Measurements from ENCODE around the gene ENTPD7. TPM values are rescaled to one million over a fixed set of nuclear protein-coding genes. Genes with fewer than 3 reads are reported as not detected.

Gene ENTPD7
- total and polyA plus RNA-seq, 2 donors (not counting 1 experiment from before 2014, with no cell fraction given), result 0.75 to 6.2 TPM

DNA sequence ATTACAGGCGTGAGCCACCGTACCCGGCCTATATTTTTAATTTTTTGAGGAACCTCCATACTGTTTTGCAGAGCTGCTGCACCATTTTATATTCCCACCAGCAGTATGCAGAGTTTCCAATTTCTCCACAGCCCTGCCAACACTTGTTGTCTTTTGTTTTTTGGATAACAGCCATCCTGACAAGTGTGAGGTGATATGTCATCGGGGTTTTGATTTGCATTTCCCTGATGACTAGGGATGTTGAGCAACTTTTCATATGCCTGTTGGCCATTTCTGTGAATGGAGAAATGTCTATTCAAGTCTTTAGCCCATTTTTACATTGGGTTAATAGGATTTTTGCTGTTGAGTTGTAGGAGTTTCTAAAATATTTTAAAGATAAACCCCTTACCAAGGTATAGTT, 22.2 kb downstream of the ENTPD7 start:
- ATAC-seq (ENCODE audit: low read depth) (no peak), DNase-seq (no peak)
- no peaks in the 10 kb centered on the region for H3K79me2 ChIP-seq (ENCODE audit: control insufficient read depth, insufficient read depth, low read length)
- H3K4me2 ChIP-seq (replicated peaks; ENCODE audit: low read depth, low read length, poor library complexity, severe bottlenecking), result no peak overlapping the region
- H3K36me3 ChIP-seq (replicated peaks in 1 of 2; ENCODE audit: control extremely low read depth in 1 of 2, control insufficient read depth in 1 of 2, extremely low read depth in 1 of 2, insufficient read depth in 2 of 2, low read length in 1 of 2), result no peaks in the 10 kb centered on the region
- H3K4me1 ChIP-seq (ENCODE audit: control insufficient read depth in 2 of 2, insufficient read depth in 2 of 2, low read length in 2 of 2), result peaks cover 4 to 9% of the 10 kb centered on the region in 2 donors
- 80% methylated on average over 4 of the region's 4 CpGs for WGBS (ENCODE audit: insufficient coverage)
- no peak overlapping the region for H3K4me3 Mint-ChIP-seq
- H3K9me3 Mint-ChIP-seq (ENCODE audit: insufficient read depth), result no peaks in the 10 kb centered on the region
- H3K27me3 Mint-ChIP-seq, result no peaks in the 10 kb centered on the region
- H4K20me1 ChIP-seq (ENCODE audit: control insufficient read depth, insufficient read depth, low read length, poor library complexity, severe bottlenecking), result no peaks in the 10 kb centered on the region
- H3K27me3 ChIP-seq (replicated peaks in 1 of 4; ENCODE audit: control extremely low read depth in 1 of 4, control insufficient read depth in 3 of 4, insufficient read depth in 4 of 4, low read length in 3 of 4), result no peaks in the 10 kb centered on the region
- ChIA-PET CTCF (interaction anchor here (1.0 kb wide), 1 partner anchor 9 kb away, joined by 5 read pairs; no protein-coding TSS in a partner anchor), POLR2A (no interaction called here)
- no peak overlapping the region for H3K27ac ChIP-seq (ENCODE audit: low read length in 2 of 2)
- H3K27ac Mint-ChIP-seq, result no peak overlapping the region
- no peak overlapping the region for H3K4me3 ChIP-seq (ENCODE audit: control extremely low read depth in 1 of 5, extremely low read depth in 1 of 5, insufficient read depth in 1 of 5, low read depth in 2 of 5, low read length in 4 of 5)
- H3K4me1 Mint-ChIP-seq, result peaks cover 8% of the 10 kb centered on the region
- no peak overlapping the region for H2AFZ ChIP-seq (ENCODE audit: insufficient read depth, low read depth, low read length, poor library complexity, severe bottlenecking)
- TF ChIP-seq EZH2 (IDR thresholded peaks at IDR 0.05; ENCODE audit: borderline replicate concordance, insufficient read depth, low read depth, low read length, poor library complexity, severe bottlenecking), result no peak
- TF ChIP-seq, protein P1, sequence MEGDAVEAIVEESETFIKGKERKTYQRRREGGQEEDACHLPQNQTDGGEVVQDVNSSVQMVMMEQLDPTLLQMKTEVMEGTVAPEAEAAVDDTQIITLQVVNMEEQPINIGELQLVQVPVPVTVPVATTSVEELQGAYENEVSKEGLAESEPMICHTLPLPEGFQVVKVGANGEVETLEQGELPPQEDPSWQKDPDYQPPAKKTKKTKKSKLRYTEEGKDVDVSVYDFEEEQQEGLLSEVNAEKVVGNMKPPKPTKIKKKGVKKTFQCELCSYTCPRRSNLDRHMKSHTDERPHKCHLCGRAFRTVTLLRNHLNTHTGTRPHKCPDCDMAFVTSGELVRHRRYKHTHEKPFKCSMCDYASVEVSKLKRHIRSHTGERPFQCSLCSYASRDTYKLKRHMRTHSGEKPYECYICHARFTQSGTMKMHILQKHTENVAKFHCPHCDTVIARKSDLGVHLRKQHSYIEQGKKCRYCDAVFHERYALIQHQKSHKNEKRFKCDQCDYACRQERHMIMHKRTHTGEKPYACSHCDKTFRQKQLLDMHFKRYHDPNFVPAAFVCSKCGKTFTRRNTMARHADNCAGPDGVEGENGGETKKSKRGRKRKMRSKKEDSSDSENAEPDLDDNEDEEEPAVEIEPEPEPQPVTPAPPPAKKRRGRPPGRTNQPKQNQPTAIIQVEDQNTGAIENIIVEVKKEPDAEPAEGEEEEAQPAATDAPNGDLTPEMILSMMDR (IDR thresholded peaks at IDR 0.05), result no peak
- intact Hi-C loops (cut with micrococcal nuclease), result no loop called here
- H3K9me3 ChIP-seq (ENCODE audit: control extremely low read depth in 1 of 3, control insufficient read depth in 2 of 3, insufficient read depth in 1 of 3, low read length in 2 of 3), result no peaks in the 10 kb centered on the region
- H3K9ac ChIP-seq (ENCODE audit: low read length), result no peak overlapping the region

DNA sequence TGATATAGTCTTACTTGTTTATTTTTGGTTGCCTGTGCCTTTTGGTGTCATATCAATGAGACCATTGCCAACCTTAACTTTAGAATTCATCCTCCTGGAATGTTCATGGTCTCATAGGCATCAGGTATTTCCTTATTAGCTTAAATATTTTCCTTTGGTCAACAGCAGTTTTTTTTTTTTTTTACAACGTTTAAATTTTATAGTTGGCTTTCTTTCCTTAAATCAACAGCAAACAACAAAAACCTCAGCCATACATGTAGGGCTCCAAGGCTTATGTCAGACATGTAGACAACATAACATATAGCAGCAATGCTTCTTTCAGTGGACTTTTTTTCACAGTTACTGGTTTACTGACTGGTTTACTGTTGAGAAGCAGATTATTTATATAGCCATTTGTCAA, 22.7 kb downstream of the ENTPD7 start:
- no CpG with 5 or more reads among the region's 1 CpG for WGBS (ENCODE audit: insufficient coverage)
- H3K36me3 ChIP-seq (replicated peaks in 1 of 2; ENCODE audit: control extremely low read depth in 1 of 2, control insufficient read depth in 1 of 2, extremely low read depth in 1 of 2, insufficient read depth in 2 of 2, low read length in 1 of 2), result no peaks in the 10 kb centered on the region
- no peaks in the 10 kb centered on the region for H4K20me1 ChIP-seq (ENCODE audit: control insufficient read depth, insufficient read depth, low read length, poor library complexity, severe bottlenecking)
- H3K4me1 ChIP-seq (ENCODE audit: control insufficient read depth in 2 of 2, insufficient read depth in 2 of 2, low read length in 2 of 2), result peaks cover 4 to 9% of the 10 kb centered on the region in 2 donors
- TF ChIP-seq EZH2 (IDR thresholded peaks at IDR 0.05; ENCODE audit: borderline replicate concordance, insufficient read depth, low read depth, low read length, poor library complexity, severe bottlenecking), result no peak
- TF ChIP-seq, protein P1 (IDR thresholded peaks at IDR 0.05), result no peak
- Mint-ChIP-seq H3K27ac (no peak overlapping the region), H3K4me1 (peaks cover 8% of the 10 kb centered on the region), H3K4me3 (no peak overlapping the region), H3K27me3 (no peaks in the 10 kb centered on the region), H3K9me3 (ENCODE audit: insufficient read depth) (no peaks in the 10 kb centered on the region)
- ChIA-PET POLR2A (no interaction called here), CTCF (interaction anchor here (1.0 kb wide), 1 partner anchor 9 kb away, joined by 5 read pairs; no protein-coding TSS in a partner anchor)
- H3K4me2 ChIP-seq (replicated peaks; ENCODE audit: low read depth, low read length, poor library complexity, severe bottlenecking), result no peak overlapping the region
- no peaks in the 10 kb centered on the region for H3K9me3 ChIP-seq (ENCODE audit: control extremely low read depth in 1 of 3, control insufficient read depth in 2 of 3, insufficient read depth in 1 of 3, low read length in 2 of 3)
- intact Hi-C loops (cut with micrococcal nuclease), result no loop called here
- DNase-seq, result no peak
- H3K27me3 ChIP-seq (replicated peaks in 1 of 4; ENCODE audit: control extremely low read depth in 1 of 4, control insufficient read depth in 3 of 4, insufficient read depth in 4 of 4, low read length in 3 of 4), result no peaks in the 10 kb centered on the region
- H3K27ac ChIP-seq (ENCODE audit: low read length in 2 of 2), result no peak overlapping the region
- no peaks in the 10 kb centered on the region for H3K79me2 ChIP-seq (ENCODE audit: control insufficient read depth, insufficient read depth, low read length)
- ATAC-seq (ENCODE audit: low read depth), result no peak
- H3K9ac ChIP-seq (ENCODE audit: low read length), result no peak overlapping the region
- no peak overlapping the region for H2AFZ ChIP-seq (ENCODE audit: insufficient read depth, low read depth, low read length, poor library complexity, severe bottlenecking)
- no peak overlapping the region for H3K4me3 ChIP-seq (ENCODE audit: control extremely low read depth in 1 of 5, extremely low read depth in 1 of 5, insufficient read depth in 1 of 5, low read depth in 2 of 5, low read length in 4 of 5)

Measured in B cell (primary cell).